H1 (cell line): ENCODE results near the gene PXDN. TPM values are rescaled to one million over a fixed set of nuclear protein-coding genes. Genes with fewer than 3 reads are reported as not detected.
A peak's percentile ranks its signal among the peaks of the same experiment; 100 is the strongest.

Experiments
- CTCF ChIA-PET: fragments of 300-600 bp; sonication (Branson Sonifier 250); formaldehyde crosslinking; loops from one replicate; lab custom pipeline; 2021; ENCODE audit not compliant: partially characterized antibody; lab: Charles Lee
- POLR2A ChIA-PET: fragments of 300-600 bp; sonication (Branson Sonifier 250); formaldehyde crosslinking; loops from one replicate; lab custom pipeline; 2021; ENCODE audit warnings: inconsistent platforms; ENCODE audit not compliant: partially characterized antibody; lab: Charles Lee
- DNase-seq, 2 experiments: peaks; one replicate each; pipeline versions ENCODE4 v3.0.0 to v3.0.0-alpha.2; 2010 to 2022; ENCODE audit warnings: low spot score in 2 of 2, low read depth in 1 of 2, mixed read lengths in 1 of 2
- FAIRE-seq: peaks from 2 replicates; lab custom pipeline; 2011; peaks lifted over from hg19 to GRCh38; lab: Jason Lieb, UNC
- H2AFZ ChIP-seq: 2 replicates; pipeline ENCODE4 v1.8.1; 2012; ENCODE audit warnings: low read length, inconsistent platforms
- H2AK5ac ChIP-seq: 2 replicates; pipeline ENCODE4 v1.6.1; 2013; ENCODE audit warnings: low read depth, low read length
- H2BK120ac ChIP-seq: replicated peaks from 2 replicates; pipeline ENCODE3; 2013; ENCODE audit warnings: low read depth, low read length, inconsistent platforms
- H2BK12ac ChIP-seq: 2 replicates; pipeline ENCODE4 v1.6.1; 2013; ENCODE audit warnings: low read depth, low read length
- H2BK15ac ChIP-seq: 2 replicates; pipeline ENCODE4 v1.6.1; 2013; ENCODE audit warnings: low read length
- H2BK20ac ChIP-seq: 2 replicates; pipeline ENCODE4 v1.6.1; 2013; ENCODE audit warnings: low read length
- H2BK5ac ChIP-seq: 2 replicates; pipeline ENCODE4 v1.6.1; 2013; ENCODE audit warnings: low read depth, low read length
- H3K14ac ChIP-seq: 2 replicates; pipeline ENCODE4 v1.6.1; 2013; ENCODE audit warnings: inconsistent platforms; ENCODE audit not compliant: insufficient read length
- H3K18ac ChIP-seq: 2 replicates; pipeline ENCODE4 v1.6.1; 2013; ENCODE audit warnings: low read length; ENCODE audit errors: extremely low read depth
- H3K23ac ChIP-seq: 2 replicates; pipeline ENCODE4 v1.6.1; 2013; ENCODE audit warnings: inconsistent platforms; ENCODE audit not compliant: insufficient read length
- H3K23me2 ChIP-seq: 2 replicates; pipeline ENCODE4 v1.6.1; 2013; ENCODE audit warnings: low read depth, low read length
- H3K27ac ChIP-seq: 2 replicates; pipeline ENCODE4 v1.6.1; 2011; ENCODE audit warnings: low read depth, low read length, inconsistent platforms
- H3K27me3 ChIP-seq, 4 experiments: replicated peaks in 1 of 4; 1 replicate in 1 of 4; 2 replicates in 3 of 4; pipeline versions ENCODE4 v1.6.1 to v1.8.1; 2011 to 2013; ENCODE audit warnings: low read length in 3 of 4, mild to moderate bottlenecking in 3 of 4, inconsistent platforms in 2 of 4, mixed read lengths in 2 of 4, moderate library complexity in 1 of 4; ENCODE audit not compliant: control insufficient read depth in 3 of 4, insufficient read depth in 3 of 4; ENCODE audit errors: extremely low read depth in 1 of 4
- H3K36me3 ChIP-seq, 4 experiments: 2 replicates each; pipeline versions ENCODE4 v1.6.1 to v1.8.1; 2011 to 2013; ENCODE audit warnings: mild to moderate bottlenecking in 4 of 4, low read length in 3 of 4, moderate library complexity in 2 of 4, control low read depth in 1 of 4, inconsistent platforms in 1 of 4; ENCODE audit not compliant: insufficient read depth in 4 of 4, control insufficient read depth in 2 of 4
- H3K4ac ChIP-seq: replicated peaks from 2 replicates; pipeline ENCODE3; 2013; ENCODE audit warnings: low read length, low read depth, mixed read lengths, inconsistent platforms; ENCODE audit not compliant: insufficient read length
- H3K4me1 ChIP-seq, 4 experiments: replicated peaks in 1 of 4; 1 replicate in 1 of 4; 2 replicates in 3 of 4; pipeline versions ENCODE4 v1.6.1 to v1.8.1; 2011 to 2013; ENCODE audit warnings: low read length in 3 of 4, inconsistent platforms in 2 of 4, mixed read lengths in 1 of 4; ENCODE audit not compliant: insufficient read depth in 4 of 4, control insufficient read depth in 3 of 4
- H3K4me2 ChIP-seq, 2 experiments: 2 replicates each; pipeline versions ENCODE4 v1.6.1 to v1.8.1; 2011 to 2013; ENCODE audit warnings: low read depth in 2 of 2, low read length in 2 of 2, control low read depth in 1 of 2, inconsistent platforms in 1 of 2, mild to moderate bottlenecking in 1 of 2; ENCODE audit not compliant: insufficient read depth in 1 of 2
- H3K4me3 ChIP-seq, 4 experiments: fragments of 200-600, 300-600 bp in 1 of 4; sonication (generic), shearing (Covaris generic), sonication (Bioruptor Twin) in 1 of 4; 2 replicates each; pipeline versions ENCODE4 v1.5.1 to v1.8.1; 2011 to 2016; ENCODE audit warnings: low read length in 4 of 4, low read depth in 3 of 4, control low read depth in 2 of 4, inconsistent platforms in 2 of 4, mild to moderate bottlenecking in 2 of 4, mixed read lengths in 1 of 4, moderate library complexity in 1 of 4; ENCODE audit not compliant: insufficient read depth in 2 of 4; ENCODE audit errors: extremely low read depth in 1 of 4
- H3K56ac ChIP-seq: replicated peaks from 2 replicates; pipeline ENCODE3; 2013; ENCODE audit warnings: low read depth, mild to moderate bottlenecking, mixed read lengths, low read length, inconsistent platforms; ENCODE audit not compliant: insufficient read length
- H3K79me1 ChIP-seq: 2 replicates; pipeline ENCODE4 v1.6.1; 2013; ENCODE audit warnings: low read depth, low read length, control low read depth
- H3K79me2 ChIP-seq, 2 experiments: 2 replicates each; pipeline versions ENCODE4 v1.6.1 to v1.8.1; 2012 to 2013; ENCODE audit warnings: low read length in 2 of 2, mild to moderate bottlenecking in 2 of 2, inconsistent platforms in 1 of 2; ENCODE audit not compliant: insufficient read depth in 2 of 2, control insufficient read depth in 1 of 2
- H3K9ac ChIP-seq, 4 experiments: replicated peaks in 1 of 4; 1 replicate in 1 of 4; 2 replicates in 3 of 4; pipeline versions ENCODE4 v1.6.1 to v1.8.1; 2011 to 2013; ENCODE audit warnings: low read depth in 3 of 4, low read length in 3 of 4, control low read depth in 2 of 4, mild to moderate bottlenecking in 2 of 4, moderate library complexity in 2 of 4, inconsistent platforms in 1 of 4; ENCODE audit errors: extremely low read depth in 1 of 4
- H3K9me3 ChIP-seq, 2 experiments: 2 replicates each; pipeline versions ENCODE4 v1.6.1 to v1.8.1; 2012 to 2013; ENCODE audit warnings: mild to moderate bottlenecking in 2 of 2, moderate library complexity in 2 of 2, control low read depth in 1 of 2, inconsistent platforms in 1 of 2, low read depth in 1 of 2, low read length in 1 of 2, mixed read lengths in 1 of 2; ENCODE audit not compliant: insufficient read depth in 2 of 2
- H4K20me1 ChIP-seq, 2 experiments: replicated peaks in 1 of 2; 2 replicates each; pipeline versions ENCODE3 to v1.8.1; 2011 to 2013; ENCODE audit warnings: inconsistent platforms in 2 of 2, low read length in 2 of 2, mild to moderate bottlenecking in 1 of 2; ENCODE audit not compliant: insufficient read depth in 2 of 2, control insufficient read depth in 1 of 2
- H4K5ac ChIP-seq: 2 replicates; pipeline ENCODE4 v1.6.1; 2013; ENCODE audit warnings: low read length, low read depth, mixed read lengths, inconsistent platforms; ENCODE audit not compliant: insufficient read length
- H4K8ac ChIP-seq: 2 replicates; pipeline ENCODE4 v1.8.0; 2013; ENCODE audit warnings: mild to moderate bottlenecking, moderate library complexity, low read length, inconsistent platforms; ENCODE audit not compliant: insufficient read depth; ENCODE audit errors: extremely low read depth
- H4K91ac ChIP-seq: replicated peaks from 2 replicates; pipeline ENCODE3; 2013; ENCODE audit warnings: low read length, mixed read lengths, inconsistent platforms; ENCODE audit not compliant: insufficient read length
- RAD21 ChIP-seq, 2 experiments: IDR thresholded peaks in 1 of 2; conservative IDR thresholded peaks in 1 of 2; 2 replicates each; pipeline ENCODE4 v1.6.1; 2011; ENCODE audit warnings: low read depth in 2 of 2, low read length in 2 of 2, improper control_type of control experiment in 1 of 2, inconsistent platforms in 1 of 2, mild to moderate bottlenecking in 1 of 2, moderate library complexity in 1 of 2
- SIN3A ChIP-seq, 2 experiments: IDR thresholded peaks in 1 of 2; conservative IDR thresholded peaks in 1 of 2; 2 replicates each; pipeline ENCODE4 v1.6.1; 2011 to 2012; ENCODE audit warnings: low read length in 2 of 2, improper control_type of control experiment in 1 of 2, low read depth in 1 of 2, mild to moderate bottlenecking in 1 of 2
- WGBS, 2 experiments: shearing (Covaris generic) in 1 of 2; methylation state at CpG; one replicate each; pipeline versions ENCODE4 v1.1.6 to v1.1.7; 2013 to 2015; ENCODE audit warnings: low lambda C conversion rate in 2 of 2, mixed read lengths in 2 of 2, inconsistent platforms in 1 of 2, low coverage in 1 of 2, missing lambda C conversion rate in 1 of 2; ENCODE audit not compliant: insufficient replicate concordance in 2 of 2, insufficient coverage in 1 of 2, insufficient read length in 1 of 2; ENCODE audit errors: extremely low coverage in 1 of 2, missing lambda C conversion rate in 1 of 2; 5-methylcytosine and 5-hydroxymethylcytosine counted together
- polyA plus RNA-seq, 7 experiments: library from polyadenylated mRNA; depleted of rRNA in 3 of 7; stranded (reverse) in 5 of 7; unstranded in 2 of 7; fragments of >200 nt in 5 of 7; fragments of 200-250 nt in 2 of 7; gene quantifications; 1 replicate in 5 of 7; 2 replicates in 1 of 7; 4 replicates in 1 of 7; pipeline versions ENCODE4 v1.2.1 to v1.2.3, GENCODE V29; 2011 to 2013; ENCODE audit warnings: missing spikeins in 2 of 7, mixed read lengths in 2 of 7
- total RNA-seq: library from RNA; stranded (reverse); fragmentation: NEBNext Ultra II Directional; extraction: Animal tissue kit (Norgen Biotek cat#: 25700); gene quantifications from 2 replicates; pipeline ENCODE4 v1.2.1, GENCODE V29; 2021

The PXDN gene
- total and polyA plus RNA-seq, 2 of the 8 experiments (the other 6 are each of a cell fraction or from before 2014, with no cell fraction given) = 104 to 141 TPM

- peak overlapping the region; percentile 52; the same call in 1 of the 2 replicates for H2BK5ac ChIP-seq
- FAIRE-seq = no peak
- H2BK20ac ChIP-seq = no peak overlapping the region
- no peak overlapping the region for H3K4me2 ChIP-seq
- ChIA-PET CTCF (interaction anchor here (0.7 to 3.7 kb wide), 10 partner anchors 8 to 101 kb away, joined by 3 to 17 read pairs (median 4); no protein-coding TSS in a partner anchor), POLR2A (interaction anchor here (1.7 to 1.8 kb wide), 2 partner anchors 11 to 39 kb away, joined by 4 to 6 read pairs; no protein-coding TSS in a partner anchor)
- H2BK12ac ChIP-seq = peak overlapping the region; percentile 10
- peaks cover 0 to 11% (median 5%) of the 10 kb centered on the region in 4 experiments; a peak in 5 of 7 replicates for H3K4me1 ChIP-seq
- no peaks in the 10 kb centered on the region for H3K9me3 ChIP-seq
- H2BK15ac ChIP-seq = no peak overlapping the region
- H3K56ac ChIP-seq = no peak overlapping the region
- no peak overlapping the region for H2BK120ac ChIP-seq
- H4K8ac ChIP-seq = no peak overlapping the region
- DNase-seq = no peak
- H3K36me3 ChIP-seq = peaks cover 0 to 34% (median 2%) of the 10 kb centered on the region in 4 experiments; a peak in 3 of 8 replicates
- no peak overlapping the region for H3K9ac ChIP-seq
- no peaks in the 10 kb centered on the region for H3K27me3 ChIP-seq
- TF ChIP-seq RAD21 (IDR thresholded peaks at IDR 0.05 in 1 of 2, conservative IDR thresholded peaks at IDR 0.05 in 1 of 2; ENCODE audit: low read depth in 2 of 2, low read length in 2 of 2) = no peak
- no peak for TF ChIP-seq SIN3A (conservative IDR thresholded peaks at IDR 0.05 in 1 of 2, IDR thresholded peaks at IDR 0.05 in 1 of 2; ENCODE audit: low read depth in 1 of 2, low read length in 2 of 2)
- no peaks in the 10 kb centered on the region for H3K79me2 ChIP-seq
- H2AFZ ChIP-seq = no peak overlapping the region
- no peak overlapping the region for H3K27ac ChIP-seq
- no peak overlapping the region for H3K4me3 ChIP-seq
- H4K5ac ChIP-seq = no peak overlapping the region
- H3K23ac ChIP-seq = no peak overlapping the region
- no peak overlapping the region for H3K14ac ChIP-seq
- no peak overlapping the region for H3K18ac ChIP-seq
- H2AK5ac ChIP-seq = peak overlapping the region; percentile 96; the same call in 1 of the 2 replicates
- H3K23me2 ChIP-seq = no peaks in the 10 kb centered on the region
- WGBS, 2 experiments = 92% methylated on average over 14 of the region's 14 CpGs; no CpG with 5 or more reads in 1 of the 2 experiments
- peak overlapping the region; percentile 19 for H4K91ac ChIP-seq
- no peak overlapping the region for H3K4ac ChIP-seq
- H3K79me1 ChIP-seq = no peaks in the 10 kb centered on the region; the same call in 1 of the 2 replicates
- peaks cover 3 to 5% of the 10 kb centered on the region in 2 experiments for H4K20me1 ChIP-seq
Measured at GRCh38 chr2:1686784-1687105, 57.6 kb downstream of the PXDN start.
